GM23248 (cell line): ENCODE results near the gene TAS2R5.

Experiments
- EZH2 ChIP-seq: fragments of 200-600 bp; sonication (generic); IDR thresholded peaks from 2 replicates; pipeline ENCODE4 v1.6.1; 2018; ENCODE audit warnings: antibody characterized with exemption, mild to moderate bottlenecking; ENCODE audit not compliant: insufficient read depth, poor library complexity, severe bottlenecking
- EZH2phosphoT487 ChIP-seq: fragments of 200-600 bp; sonication (generic); IDR thresholded peaks from 2 replicates; pipeline ENCODE4 v1.6.1; 2018; ENCODE audit warnings: antibody characterized with exemption, moderate library complexity, mild to moderate bottlenecking, low read depth; ENCODE audit not compliant: insufficient read depth

DNA sequence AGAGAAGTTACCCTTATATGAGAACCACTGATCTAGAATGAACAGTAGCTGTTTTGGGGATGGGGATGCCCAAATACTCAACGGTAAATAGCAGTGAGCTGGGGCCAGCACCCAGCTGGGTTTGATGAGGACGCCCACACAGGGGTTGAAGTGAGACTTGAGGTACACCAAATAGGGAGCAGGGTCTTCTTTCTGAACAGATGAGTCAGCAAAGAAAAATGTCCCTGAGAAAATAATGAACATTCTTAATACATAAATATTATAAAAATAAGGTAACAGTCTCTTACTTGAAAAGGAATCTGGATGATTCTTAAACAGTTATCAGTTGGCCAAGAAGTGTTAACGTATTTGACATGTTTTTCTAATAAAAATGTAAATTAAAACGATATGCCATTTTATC lies 49.2 kb downstream of the TAS2R5 start:
- TF ChIP-seq EZH2phosphoT487 (no peak), EZH2 (no peak)
